Measurements from ENCODE around the gene PAIP1. TPM values are rescaled to one million over a fixed set of nuclear protein-coding genes. Genes with fewer than 3 reads are reported as not detected.
"Not testable (repeated sequence)": the region's sequence is repeated elsewhere in the genome, so short reads cannot be mapped to it uniquely, and the experiment has no call there.

The PAIP1 gene
- total RNA-seq, 1 donor from 2014 or later: 105 TPM

DNA sequence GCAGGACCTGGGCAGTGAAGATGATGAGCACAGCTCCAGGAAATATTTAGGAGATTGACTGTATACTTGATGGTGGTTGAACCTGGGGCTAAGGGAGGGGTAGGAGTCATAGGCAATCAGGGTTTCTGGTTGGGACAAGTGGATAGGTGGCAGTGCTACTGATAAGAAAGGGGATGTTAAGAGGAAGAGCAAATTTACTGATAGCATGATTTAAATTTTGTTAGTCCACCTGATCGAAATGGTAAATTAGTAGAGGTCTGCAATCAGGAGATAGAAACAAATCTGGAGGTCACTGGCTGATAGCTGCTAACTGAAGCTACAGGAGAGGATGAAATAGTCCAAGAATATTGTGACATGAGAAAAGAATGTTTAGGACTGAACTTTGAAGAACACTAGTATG, 36.3 kb downstream of the PAIP1 start:
- no peaks in the 10 kb centered on the region for H3K9me3 Mint-ChIP-seq (ENCODE audit: low read depth)
- no peak overlapping the region for H3K27ac Mint-ChIP-seq (ENCODE audit: unreplicated experiment)
- no peak overlapping the region for H3K4me3 Mint-ChIP-seq (ENCODE audit: unreplicated experiment)
- H3K36me3 Mint-ChIP-seq (ENCODE audit: low read depth): peaks cover 17% of the 10 kb centered on the region
- H3K27me3 Mint-ChIP-seq (ENCODE audit: low read depth): no peaks in the 10 kb centered on the region
- no peak for DNase-seq (ENCODE audit: low spot score)
- H3K4me1 Mint-ChIP-seq (ENCODE audit: low read depth): peaks cover 9% of the 10 kb centered on the region
- TF ChIP-seq, protein P1, sequence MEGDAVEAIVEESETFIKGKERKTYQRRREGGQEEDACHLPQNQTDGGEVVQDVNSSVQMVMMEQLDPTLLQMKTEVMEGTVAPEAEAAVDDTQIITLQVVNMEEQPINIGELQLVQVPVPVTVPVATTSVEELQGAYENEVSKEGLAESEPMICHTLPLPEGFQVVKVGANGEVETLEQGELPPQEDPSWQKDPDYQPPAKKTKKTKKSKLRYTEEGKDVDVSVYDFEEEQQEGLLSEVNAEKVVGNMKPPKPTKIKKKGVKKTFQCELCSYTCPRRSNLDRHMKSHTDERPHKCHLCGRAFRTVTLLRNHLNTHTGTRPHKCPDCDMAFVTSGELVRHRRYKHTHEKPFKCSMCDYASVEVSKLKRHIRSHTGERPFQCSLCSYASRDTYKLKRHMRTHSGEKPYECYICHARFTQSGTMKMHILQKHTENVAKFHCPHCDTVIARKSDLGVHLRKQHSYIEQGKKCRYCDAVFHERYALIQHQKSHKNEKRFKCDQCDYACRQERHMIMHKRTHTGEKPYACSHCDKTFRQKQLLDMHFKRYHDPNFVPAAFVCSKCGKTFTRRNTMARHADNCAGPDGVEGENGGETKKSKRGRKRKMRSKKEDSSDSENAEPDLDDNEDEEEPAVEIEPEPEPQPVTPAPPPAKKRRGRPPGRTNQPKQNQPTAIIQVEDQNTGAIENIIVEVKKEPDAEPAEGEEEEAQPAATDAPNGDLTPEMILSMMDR (IDR thresholded peaks at IDR 0.05): no peak

DNA sequence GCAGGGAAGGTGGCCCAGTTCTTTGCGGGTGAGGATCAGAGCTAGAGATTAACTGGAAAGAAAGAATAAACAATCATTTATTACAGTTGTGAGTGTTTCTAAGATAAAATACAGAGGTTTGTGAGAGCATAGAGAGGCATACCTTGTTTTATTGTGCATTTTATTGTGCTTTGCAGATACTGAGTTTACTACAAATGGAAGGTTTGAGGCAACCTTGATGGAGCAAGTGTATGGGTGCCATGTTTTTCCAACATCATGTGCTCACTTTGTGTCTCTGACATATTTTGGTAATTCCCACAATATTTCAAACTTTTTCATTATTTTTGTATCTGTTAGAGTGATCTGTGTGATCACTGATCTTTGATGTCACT, 41.2 kb downstream of the PAIP1 start:
- H3K27me3 Mint-ChIP-seq (ENCODE audit: low read depth): no peaks in the 10 kb centered on the region
- TF ChIP-seq, protein P1 (IDR thresholded peaks at IDR 0.05): no peak
- no peaks in the 10 kb centered on the region for H3K36me3 Mint-ChIP-seq (ENCODE audit: low read depth)
- H3K27ac Mint-ChIP-seq (ENCODE audit: unreplicated experiment): peak overlapping the region; percentile 96
- no peaks in the 10 kb centered on the region for H3K9me3 Mint-ChIP-seq (ENCODE audit: low read depth)
- no peak for DNase-seq (ENCODE audit: low spot score)
- peaks cover 33% of the 10 kb centered on the region for H3K4me1 Mint-ChIP-seq (ENCODE audit: low read depth)
- peak overlapping the region; percentile 85 for H3K4me3 Mint-ChIP-seq (ENCODE audit: unreplicated experiment)

DNA sequence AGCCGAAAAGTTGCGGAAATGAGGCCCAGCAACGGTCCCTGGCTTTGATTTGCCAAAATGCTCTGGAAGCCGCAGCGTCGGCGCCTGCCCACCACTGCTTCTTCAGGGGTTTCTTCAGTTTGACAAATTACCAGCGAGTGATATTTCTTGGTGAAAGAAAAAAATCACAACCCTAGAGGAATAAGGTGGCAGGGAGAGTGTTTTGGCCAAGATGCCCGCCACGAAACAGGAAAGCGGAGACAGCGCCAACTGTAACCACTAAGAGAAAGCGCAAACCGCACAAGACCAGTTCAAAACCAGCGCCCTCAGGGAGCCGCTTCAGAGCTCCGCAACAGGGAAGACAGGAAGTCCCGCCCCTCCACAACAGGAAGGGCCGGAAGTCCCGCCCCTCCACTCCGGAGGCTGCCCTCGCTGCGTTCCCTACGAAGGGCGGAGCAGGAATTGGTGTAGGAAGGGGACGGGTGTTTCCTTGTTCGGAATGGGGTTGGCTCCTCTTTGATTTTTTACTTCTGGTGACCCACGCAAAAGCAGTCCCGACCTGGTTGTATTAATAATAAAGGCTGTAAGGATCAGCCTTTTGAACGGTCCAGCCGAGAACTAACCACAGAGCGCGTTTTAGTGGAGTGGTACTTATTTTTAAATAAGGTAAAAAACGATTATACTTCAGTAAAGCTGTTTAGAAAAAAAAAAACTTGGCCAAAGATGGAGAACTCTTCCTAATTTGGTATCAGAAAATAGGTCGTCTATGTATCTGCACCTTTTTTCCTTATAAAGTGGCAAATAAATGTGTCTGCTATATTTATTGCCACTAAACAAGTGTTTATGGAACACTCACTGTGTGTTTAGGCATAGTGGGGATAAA, 41.8 kb downstream of the PAIP1 start, which contains the start of gene C5orf34:
TSS of gene C5orf34 (minus strand) at position 333 of the 862 bp plus-strand sequence. CDS start 5,809 bp downstream, outside the sequence.
- H3K4me3 Mint-ChIP-seq (ENCODE audit: unreplicated experiment): peak within 1 kb of the TSS; percentile 85
- TF ChIP-seq, protein P1 (IDR thresholded peaks at IDR 0.05): peak; percentile 42
- H3K27me3 Mint-ChIP-seq (ENCODE audit: low read depth): no peaks in the 10 kb centered on the region
- H3K36me3 Mint-ChIP-seq (ENCODE audit: low read depth): no peaks in the 10 kb centered on the region
- peaks cover 33% of the 10 kb centered on the region for H3K4me1 Mint-ChIP-seq (ENCODE audit: low read depth)
- no peaks in the 10 kb centered on the region for H3K9me3 Mint-ChIP-seq (ENCODE audit: low read depth)
- peak; percentile 97 for DNase-seq (ENCODE audit: low spot score)
- peak within 1 kb of the TSS; percentile 96 for H3K27ac Mint-ChIP-seq (ENCODE audit: unreplicated experiment)

DNA sequence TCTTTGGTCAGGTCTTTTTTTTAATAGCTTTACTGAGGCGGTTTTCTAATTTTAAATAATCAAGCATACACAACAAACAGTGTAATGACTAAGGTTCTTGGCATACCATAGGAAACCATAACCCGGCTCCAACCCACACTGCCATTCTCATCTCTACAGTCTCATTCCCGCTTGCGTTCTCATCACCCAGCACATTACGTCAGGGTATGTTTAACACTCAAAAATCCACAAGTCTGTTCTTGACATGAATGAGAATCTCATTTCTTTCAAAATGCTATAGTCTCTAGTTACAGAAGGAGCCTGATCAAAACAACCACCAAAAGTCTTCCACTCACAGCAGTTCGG, 42.4 kb downstream of the PAIP1 start:
- Mint-ChIP-seq H3K9me3 (ENCODE audit: low read depth) (no peaks in the 10 kb centered on the region), H3K4me3 (ENCODE audit: unreplicated experiment) (peak overlapping the region; percentile 85), H3K36me3 (ENCODE audit: low read depth) (no peaks in the 10 kb centered on the region), H3K27me3 (ENCODE audit: low read depth) (no peaks in the 10 kb centered on the region), H3K4me1 (ENCODE audit: low read depth) (peaks cover 33% of the 10 kb centered on the region), H3K27ac (ENCODE audit: unreplicated experiment) (peak overlapping the region; percentile 96)
- TF ChIP-seq, protein P1 (IDR thresholded peaks at IDR 0.05): no peak
- no peak for DNase-seq (ENCODE audit: low spot score)

DNA sequence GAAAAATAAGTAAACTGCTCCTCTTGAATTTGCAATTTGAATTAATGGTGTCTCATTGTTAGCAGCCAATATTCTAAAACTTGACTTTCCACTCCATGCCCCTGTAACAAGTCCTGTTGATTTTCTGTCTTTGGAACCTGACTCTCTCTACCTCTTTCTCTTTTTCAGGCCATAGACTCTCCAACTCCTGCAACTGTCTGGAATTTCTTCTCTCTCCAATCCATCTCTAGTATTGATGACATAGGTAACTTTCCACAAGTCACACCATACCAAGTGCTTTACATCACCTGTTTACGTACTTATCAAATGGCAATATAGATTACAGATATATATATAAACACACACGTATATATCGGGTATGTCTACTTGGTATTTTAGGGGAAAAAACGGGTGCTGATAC, 42.9 kb downstream of the PAIP1 start:
- H3K4me1 Mint-ChIP-seq (ENCODE audit: low read depth): peaks cover 33% of the 10 kb centered on the region
- peak overlapping the region; percentile 96 for H3K27ac Mint-ChIP-seq (ENCODE audit: unreplicated experiment)
- no peak for DNase-seq (ENCODE audit: low spot score)
- TF ChIP-seq, protein P1 (IDR thresholded peaks at IDR 0.05): no peak
- no peaks in the 10 kb centered on the region for H3K36me3 Mint-ChIP-seq (ENCODE audit: low read depth)
- peak overlapping the region; percentile 85 for H3K4me3 Mint-ChIP-seq (ENCODE audit: unreplicated experiment)
- no peaks in the 10 kb centered on the region for H3K9me3 Mint-ChIP-seq (ENCODE audit: low read depth)
- no peaks in the 10 kb centered on the region for H3K27me3 Mint-ChIP-seq (ENCODE audit: low read depth)

DNA sequence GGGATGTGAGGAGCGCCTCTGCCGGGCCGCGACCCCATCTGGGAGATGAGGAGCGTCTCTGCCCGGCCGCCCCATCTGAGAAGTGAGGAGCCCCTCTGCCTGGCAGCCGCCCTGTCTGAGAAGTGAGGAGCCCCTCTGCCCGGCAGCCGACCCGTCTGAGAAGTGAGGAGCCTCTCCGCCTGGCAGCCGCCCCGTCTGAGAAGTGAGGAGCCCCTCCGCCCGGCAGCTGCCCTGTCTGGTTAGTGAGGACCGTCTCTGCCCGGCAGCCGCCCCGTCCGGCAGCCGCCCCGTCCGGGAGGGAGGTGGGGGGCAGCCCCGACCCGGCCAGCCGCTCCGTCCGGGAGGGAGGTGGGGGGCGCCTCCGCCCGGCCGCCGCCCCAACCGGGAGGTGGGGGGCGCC, 45.8 kb downstream of the PAIP1 start:
- H3K27ac Mint-ChIP-seq (ENCODE audit: unreplicated experiment); H3K36me3 Mint-ChIP-seq (ENCODE audit: low read depth); H3K27me3 Mint-ChIP-seq (ENCODE audit: low read depth); H3K4me3 Mint-ChIP-seq (ENCODE audit: unreplicated experiment); H3K9me3 Mint-ChIP-seq (ENCODE audit: low read depth); DNase-seq (ENCODE audit: low spot score): not testable (repeated sequence)
- peaks cover 28% of the 10 kb centered on the region for H3K4me1 Mint-ChIP-seq (ENCODE audit: low read depth)
